Prostate gland (tissue), 2 donors: Measurements from ENCODE around the gene ZNHIT6. TPM values are rescaled to one million over a fixed set of nuclear protein-coding genes. Genes with fewer than 3 reads are reported as not detected.

ENCODE experiments used
- DNase-seq: peaks from one replicate; pipeline ENCODE4 v3.0.0-alpha.2; 2019; ENCODE audit warnings: low spot score
- H3K27ac ChIP-seq, 2 donors: fragments of 200-600 bp; sonication (generic); 2 replicates each; pipeline ENCODE4 v1.5.1; 2017 to 2019
- H3K27me3 ChIP-seq: fragments of 200-600 bp; sonication (generic); replicated peaks from 2 replicates; pipeline ENCODE4 v1.5.1; 2019; ENCODE audit not compliant: insufficient read depth
- H3K36me3 ChIP-seq, 2 donors: fragments of 200-600 bp; sonication (generic); 1 replicate in 1 of 2; 2 replicates in 1 of 2; pipeline versions ENCODE4 v1.5.1 to v1.8.1; 2017 to 2019
- H3K4me1 ChIP-seq: fragments of 200-600 bp; sonication (generic); replicated peaks from 2 replicates; pipeline ENCODE4 v1.5.1; 2019
- H3K4me3 ChIP-seq, 2 donors: fragments of 200-600 bp; sonication (generic); 2 replicates each; pipeline ENCODE4 v1.5.1; 2017 to 2019
- H3K9me3 ChIP-seq: fragments of 200-600 bp; sonication (generic); 2 replicates; pipeline ENCODE4 v1.5.1; 2017
- CTCF ChIP-seq, 4 experiments: fragments of 200-600 bp in 2 of 4; fragments of 450-650 bp in 2 of 4; sonication (generic) in 2 of 4; IDR thresholded peaks; 1 replicate in 3 of 4; 2 replicates in 1 of 4; pipeline ENCODE4 v1.5.1; 2016 to 2019; ENCODE audit warnings: antibody characterized with exemption in 4 of 4, mild to moderate bottlenecking in 2 of 4, moderate library complexity in 2 of 4
- POLR2A ChIP-seq: fragments of 450-650 bp; IDR thresholded peaks from one replicate; pipeline ENCODE4 v1.6.1; 2016; ENCODE audit warnings: antibody characterized with exemption, mild to moderate bottlenecking
- POLR2AphosphoS5 ChIP-seq: sonication (generic); formaldehyde crosslinking; IDR thresholded peaks from one replicate; pipeline ENCODE4 v1.6.1; 2017; ENCODE audit warnings: antibody characterized with exemption
- WGBS: methylation state at CpG from one replicate; pipeline ENCODE4 v1.1.5; 2018; 5-methylcytosine and 5-hydroxymethylcytosine counted together
- intact Hi-C: fragments of 100-400 bp; cut with DNase I; formaldehyde crosslinking; loops from one replicate; pipeline ENCODE4 v1.14.2; 2022
- total RNA-seq, 2 donors: library from RNA; depleted of rRNA; stranded (reverse); fragments of >200 nt; gene quantifications; one replicate each; pipeline ENCODE4 v1.1.0, GENCODE V29; 2016

The ZNHIT6 gene
- total RNA-seq, 2 donors from 2014 or later, result 8.7 to 13.5 TPM

GRCh38 chr1:85707267-85707989, 805 bp downstream of the ZNHIT6 start:
- peak overlapping the region; percentile 78 to 83 for H3K27ac ChIP-seq
- no peak for TF ChIP-seq POLR2AphosphoS5
- no peak for TF ChIP-seq POLR2A
- TF ChIP-seq CTCF (IDR thresholded peaks at IDR 0.05), result no peak
- H3K9me3 ChIP-seq, result no peaks in the 10 kb centered on the region
- 12% methylated on average over 13 of the region's 13 CpGs for WGBS
- no peaks in the 10 kb centered on the region for H3K27me3 ChIP-seq
- intact Hi-C loops, result no loop called here
- no peaks in the 10 kb centered on the region for H3K4me1 ChIP-seq
- H3K36me3 ChIP-seq, result no peaks in the 10 kb centered on the region
- DNase-seq, result no peak
- peak overlapping the region; percentile 64 to 68 for H3K4me3 ChIP-seq

- H3K27me3 ChIP-seq, result no peaks in the 10 kb centered on the region
- H3K4me3 ChIP-seq, result no peak overlapping the region
- no peaks in the 10 kb centered on the region for H3K9me3 ChIP-seq
- H3K27ac ChIP-seq, result no peak overlapping the region
- H3K4me1 ChIP-seq, result no peaks in the 10 kb centered on the region
- TF ChIP-seq POLR2AphosphoS5 (no peak), CTCF (IDR thresholded peaks at IDR 0.05) (no peak)
- no peak for DNase-seq
- H3K36me3 ChIP-seq, result no peaks in the 10 kb centered on the region
- intact Hi-C loops, result no loop called here
- 90% methylated on average over 3 of the region's 3 CpGs for WGBS
Observed at GRCh38 chr1:85705940-85706339, 2.3 kb downstream of the ZNHIT6 start.

- 90% methylated on average over 4 of the region's 4 CpGs for WGBS
- TF ChIP-seq CTCF (IDR thresholded peaks at IDR 0.05) (no peak), POLR2AphosphoS5 (no peak), POLR2A (no peak)
- Histone ChIP-seq H3K27me3 (no peaks in the 10 kb centered on the region), H3K4me3 (no peak overlapping the region), H3K36me3 (no peaks in the 10 kb centered on the region), H3K27ac (no peak overlapping the region), H3K9me3 (no peaks in the 10 kb centered on the region), H3K4me1 (no peaks in the 10 kb centered on the region)
- intact Hi-C loops, result no loop called here
- DNase-seq, result no peak
Observed at GRCh38 chr1:85700422-85700821, 7.8 kb downstream of the ZNHIT6 start.

- Histone ChIP-seq H3K4me1 (no peaks in the 10 kb centered on the region), H3K4me3 (no peak overlapping the region), H3K27ac (no peak overlapping the region), H3K36me3 (no peaks in the 10 kb centered on the region), H3K27me3 (no peaks in the 10 kb centered on the region), H3K9me3 (no peaks in the 10 kb centered on the region)
- DNase-seq, result no peak
- TF ChIP-seq POLR2AphosphoS5 (no peak), POLR2A (no peak), CTCF (IDR thresholded peaks at IDR 0.05) (no peak)
- intact Hi-C loops, result no loop called here
Observed at GRCh38 chr1:85697895-85698294, 10.3 kb downstream of the ZNHIT6 start.

GRCh38 chr1:85692730-85693314, 15.4 kb downstream of the ZNHIT6 start:
- no peak for DNase-seq
- intact Hi-C loops, result loop anchor here (1.0 to 5.0 kb wide), 2 partner anchors 116 to 385 kb away; no protein-coding TSS in a partner anchor
- Histone ChIP-seq H3K9me3 (no peaks in the 10 kb centered on the region), H3K36me3 (no peaks in the 10 kb centered on the region), H3K27ac (no peak overlapping the region), H3K4me1 (no peaks in the 10 kb centered on the region), H3K27me3 (no peaks in the 10 kb centered on the region), H3K4me3 (no peak overlapping the region)
- TF ChIP-seq POLR2A, result no peak
- peak in 3 of 4 experiments; percentile 34 to 63 (median 52) for TF ChIP-seq CTCF (IDR thresholded peaks at IDR 0.05)
- 47% methylated on average over 1 of the region's 1 CpG for WGBS
